Heart left ventricle (tissue), 13 donors: Measurements from ENCODE around the gene NEMP1.

Source experiments
- POLR2A ChIP-seq, 2 donors: fragments of 450-650 bp; IDR thresholded peaks; one replicate each; pipeline ENCODE4 v1.6.1; 2017; ENCODE audit warnings: antibody characterized with exemption in 2 of 2, mild to moderate bottlenecking in 2 of 2, moderate library complexity in 2 of 2
- TF ChIP-seq, protein P1 (sequence below), 12 donors: fragments of 200-600 bp; sonication (generic) in 4 of 12; IDR thresholded peaks; one replicate each; pipeline versions ENCODE4 v1.5.0 to v1.8.0; 2018 to 2022; ENCODE audit warnings: antibody characterized with exemption in 12 of 12, mild to moderate bottlenecking in 5 of 12
- donor health status: ischemic (EF 13 %, LVEDD 7.1; RV severe dilation, severe dysfunction).
- donor health status: DM: no; HTN: yes; CAD: no.
- donor health status: DM: no; HTN: no; CAD: no.
- donor health status: ischemic (EF 25% LVEDD 6.9; RV normal size, moderate dysfunction).
- donor health status: ischemic (EF 25% LVEDD 5.7; RV mildly dilated, moderate dysfunction).
- donor health status: ischemic (EF 35%, LVEDD 5.7; RV mildly dilated, moderate dysfunction).
- donor health status: nonischemic (EF 11% LVEDD 7.7; RV severe dilation, severe dysfunction).
- donor health status: DM: yes; HTN: yes; CAD: no.
- donor health status: PGD.
- donor health status: ischemic (EF 29% LVEDD 5.4; RV normal size, mild dysfunction).
- donor health status: nonischemic (EF 23%, LVEDD 6.1; RV moderate dilation, normal function).

DNA sequence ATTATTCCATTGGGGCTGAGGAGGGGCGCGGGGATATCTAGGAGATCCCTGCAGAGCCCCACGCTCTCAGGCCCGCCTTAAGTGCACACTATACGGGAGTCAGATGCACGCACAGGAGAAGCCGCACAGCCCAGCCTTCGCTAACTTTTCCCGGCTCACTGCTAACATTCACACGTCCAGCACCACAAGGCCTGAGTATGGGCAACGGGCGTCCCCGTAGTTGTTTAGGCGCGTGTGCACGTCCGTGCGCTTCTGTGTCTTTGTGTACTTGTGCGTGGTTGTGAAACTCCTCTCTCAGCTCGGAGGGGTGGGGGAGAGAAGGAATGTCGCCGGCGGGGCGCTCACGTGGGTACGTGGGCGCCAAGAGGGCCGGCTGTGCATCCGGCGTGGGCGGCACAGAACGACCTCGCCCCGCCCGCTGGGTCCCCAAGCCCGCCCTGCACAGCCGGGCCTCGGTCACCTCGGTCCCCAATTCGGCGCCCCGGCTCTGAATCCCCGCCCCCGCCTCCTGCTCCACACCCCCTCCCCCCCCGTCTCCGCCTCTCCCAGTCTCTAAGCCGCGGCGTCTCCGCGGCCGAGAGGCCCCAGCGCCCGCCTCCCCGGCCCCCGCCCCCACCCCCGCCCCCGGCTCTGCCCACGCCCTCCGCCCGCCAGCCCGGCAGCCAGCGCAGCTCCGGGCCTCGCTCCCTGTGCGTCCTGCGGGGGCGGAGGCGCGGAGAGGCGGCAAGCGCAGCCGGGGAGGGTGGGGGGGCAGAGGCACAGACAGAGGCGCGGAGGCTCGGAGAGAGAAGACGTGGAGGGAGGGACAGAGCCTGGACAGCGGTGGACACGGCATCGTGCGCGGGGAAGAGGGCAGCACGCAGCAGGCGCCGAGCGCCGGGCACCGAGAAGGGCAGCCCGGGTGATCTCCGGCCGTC lies 10.0 kb upstream of the NEMP1 start, which contains the start of gene NAB2:
- peak in 1 of 2 donors; percentile 60 for TF ChIP-seq POLR2A (IDR thresholded peaks at IDR 0.05)
- TF ChIP-seq, protein P1, sequence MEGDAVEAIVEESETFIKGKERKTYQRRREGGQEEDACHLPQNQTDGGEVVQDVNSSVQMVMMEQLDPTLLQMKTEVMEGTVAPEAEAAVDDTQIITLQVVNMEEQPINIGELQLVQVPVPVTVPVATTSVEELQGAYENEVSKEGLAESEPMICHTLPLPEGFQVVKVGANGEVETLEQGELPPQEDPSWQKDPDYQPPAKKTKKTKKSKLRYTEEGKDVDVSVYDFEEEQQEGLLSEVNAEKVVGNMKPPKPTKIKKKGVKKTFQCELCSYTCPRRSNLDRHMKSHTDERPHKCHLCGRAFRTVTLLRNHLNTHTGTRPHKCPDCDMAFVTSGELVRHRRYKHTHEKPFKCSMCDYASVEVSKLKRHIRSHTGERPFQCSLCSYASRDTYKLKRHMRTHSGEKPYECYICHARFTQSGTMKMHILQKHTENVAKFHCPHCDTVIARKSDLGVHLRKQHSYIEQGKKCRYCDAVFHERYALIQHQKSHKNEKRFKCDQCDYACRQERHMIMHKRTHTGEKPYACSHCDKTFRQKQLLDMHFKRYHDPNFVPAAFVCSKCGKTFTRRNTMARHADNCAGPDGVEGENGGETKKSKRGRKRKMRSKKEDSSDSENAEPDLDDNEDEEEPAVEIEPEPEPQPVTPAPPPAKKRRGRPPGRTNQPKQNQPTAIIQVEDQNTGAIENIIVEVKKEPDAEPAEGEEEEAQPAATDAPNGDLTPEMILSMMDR (IDR thresholded peaks at IDR 0.05): no peak
